IPS-18a (cell line): Measurements from ENCODE around the gene CHMP5.

ENCODE experiments used
- H3K27ac ChIP-seq: one replicate; pipeline ENCODE4 v1.5.1; 2013; ENCODE audit warnings: low read length
- H3K27me3 ChIP-seq: one replicate; pipeline ENCODE4 v1.6.1; 2013; ENCODE audit warnings: mild to moderate bottlenecking, low read length; ENCODE audit not compliant: control insufficient read depth, insufficient read depth
- H3K36me3 ChIP-seq: one replicate; pipeline ENCODE4 v1.6.1; 2013; ENCODE audit warnings: low read depth, low read length; ENCODE audit not compliant: control insufficient read depth
- H3K4me1 ChIP-seq: one replicate; pipeline ENCODE4 v1.6.1; 2013; ENCODE audit warnings: low read depth, low read length; ENCODE audit not compliant: control insufficient read depth
- H3K4me3 ChIP-seq: one replicate; pipeline ENCODE4 v1.5.1; 2013; ENCODE audit warnings: low read length
- H3K9ac ChIP-seq: one replicate; pipeline ENCODE4 v1.6.1; 2013; ENCODE audit warnings: mild to moderate bottlenecking, low read length, moderate library complexity
- H3K9me3 ChIP-seq: one replicate; pipeline ENCODE4 v1.6.1; 2013; ENCODE audit warnings: low read depth, low read length; ENCODE audit not compliant: control insufficient read depth

Gene CHMP5

GRCh38 chr9:33263131-33264002 lies 1.5 kb upstream of the CHMP5 start:
- Histone ChIP-seq H3K9ac (peak overlapping the region; percentile 71), H3K27ac (no peak overlapping the region), H3K27me3 (no peaks in the 10 kb centered on the region), H3K4me1 (no peaks in the 10 kb centered on the region), H3K36me3 (peaks cover 54% of the 10 kb centered on the region), H3K9me3 (no peaks in the 10 kb centered on the region), H3K4me3 (peak overlapping the region; percentile 74)

GRCh38 chr9:33264003-33264472 lies 811 bp upstream of the CHMP5 start:
- no peaks in the 10 kb centered on the region for H3K4me1 ChIP-seq
- no peaks in the 10 kb centered on the region for H3K27me3 ChIP-seq
- H3K4me3 ChIP-seq = peak overlapping the region; percentile 74
- peak overlapping the region; percentile 71 for H3K9ac ChIP-seq
- peaks cover 47% of the 10 kb centered on the region for H3K36me3 ChIP-seq
- no peak overlapping the region for H3K27ac ChIP-seq
- no peaks in the 10 kb centered on the region for H3K9me3 ChIP-seq

GRCh38 chr9:33265211-33265865 lies 489 bp downstream of the CHMP5 start:
- no peaks in the 10 kb centered on the region for H3K27me3 ChIP-seq
- H3K27ac ChIP-seq = no peak overlapping the region
- peak overlapping the region; percentile 74 for H3K4me3 ChIP-seq
- no peaks in the 10 kb centered on the region for H3K4me1 ChIP-seq
- peak overlapping the region; percentile 55 for H3K9ac ChIP-seq
- H3K36me3 ChIP-seq = peaks cover 40% of the 10 kb centered on the region
- H3K9me3 ChIP-seq = no peaks in the 10 kb centered on the region

GRCh38 chr9:33267151-33267767 lies 2.4 kb downstream of the CHMP5 start:
- Histone ChIP-seq H3K27me3 (no peaks in the 10 kb centered on the region), H3K27ac (no peak overlapping the region), H3K9me3 (no peaks in the 10 kb centered on the region), H3K4me3 (no peak overlapping the region), H3K4me1 (no peaks in the 10 kb centered on the region), H3K9ac (no peak overlapping the region), H3K36me3 (peaks cover 41% of the 10 kb centered on the region)

- no peaks in the 10 kb centered on the region for H3K27me3 ChIP-seq
- H3K27ac ChIP-seq = no peak overlapping the region
- H3K9me3 ChIP-seq = no peaks in the 10 kb centered on the region
- no peaks in the 10 kb centered on the region for H3K4me1 ChIP-seq
- no peak overlapping the region for H3K4me3 ChIP-seq
- no peak overlapping the region for H3K9ac ChIP-seq
- peaks cover 47% of the 10 kb centered on the region for H3K36me3 ChIP-seq
Measured at GRCh38 chr9:33270146-33270545, 5.3 kb downstream of the CHMP5 start.

- Histone ChIP-seq H3K27me3 (no peaks in the 10 kb centered on the region), H3K36me3 (peaks cover 55% of the 10 kb centered on the region), H3K27ac (no peak overlapping the region), H3K9ac (no peak overlapping the region), H3K4me3 (no peak overlapping the region), H3K4me1 (no peaks in the 10 kb centered on the region), H3K9me3 (no peaks in the 10 kb centered on the region)
Measured at GRCh38 chr9:33272061-33272460, 7.2 kb downstream of the CHMP5 start.

GRCh38 chr9:33273266-33273971 lies 8.6 kb downstream of the CHMP5 start:
- Histone ChIP-seq H3K4me1 (no peaks in the 10 kb centered on the region), H3K27ac (no peak overlapping the region), H3K27me3 (no peaks in the 10 kb centered on the region), H3K36me3 (peaks cover 60% of the 10 kb centered on the region), H3K4me3 (no peak overlapping the region), H3K9me3 (no peaks in the 10 kb centered on the region), H3K9ac (no peak overlapping the region)

GRCh38 chr9:33273972-33274328 lies 9.1 kb downstream of the CHMP5 start:
- no peaks in the 10 kb centered on the region for H3K9me3 ChIP-seq
- H3K36me3 ChIP-seq = peaks cover 61% of the 10 kb centered on the region
- no peak overlapping the region for H3K27ac ChIP-seq
- H3K27me3 ChIP-seq = no peaks in the 10 kb centered on the region
- H3K4me3 ChIP-seq = no peak overlapping the region
- no peaks in the 10 kb centered on the region for H3K4me1 ChIP-seq
- H3K9ac ChIP-seq = no peak overlapping the region

GRCh38 chr9:33277484-33277883 lies 12.6 kb downstream of the CHMP5 start:
- peaks cover 50% of the 10 kb centered on the region for H3K36me3 ChIP-seq
- no peaks in the 10 kb centered on the region for H3K27me3 ChIP-seq
- no peak overlapping the region for H3K4me3 ChIP-seq
- no peaks in the 10 kb centered on the region for H3K9me3 ChIP-seq
- H3K27ac ChIP-seq = no peak overlapping the region
- H3K9ac ChIP-seq = no peak overlapping the region
- H3K4me1 ChIP-seq = no peaks in the 10 kb centered on the region

- H3K4me1 ChIP-seq = no peaks in the 10 kb centered on the region
- H3K36me3 ChIP-seq = peaks cover 13% of the 10 kb centered on the region
- no peak overlapping the region for H3K27ac ChIP-seq
Measured at GRCh38 chr9:33285502-33285901, 20.7 kb downstream of the CHMP5 start.

GRCh38 chr9:33287087-33287490 lies 22.2 kb downstream of the CHMP5 start:
- H3K4me1 ChIP-seq = peaks cover 4% of the 10 kb centered on the region
- H3K9me3 ChIP-seq = no peaks in the 10 kb centered on the region
- no peak overlapping the region for H3K9ac ChIP-seq
- H3K4me3 ChIP-seq = no peak overlapping the region
- H3K27ac ChIP-seq = no peak overlapping the region
- H3K36me3 ChIP-seq = peaks cover 3% of the 10 kb centered on the region
- H3K27me3 ChIP-seq = no peaks in the 10 kb centered on the region

More at GRCh38 chr9:33285502-33285901, 20.7 kb downstream of the CHMP5 start:
- H3K27me3 ChIP-seq = no peaks in the 10 kb centered on the region
- no peak overlapping the region for H3K4me3 ChIP-seq
- H3K9me3 ChIP-seq = no peaks in the 10 kb centered on the region
- no peak overlapping the region for H3K9ac ChIP-seq
